NCI-H510A (cell line): Measurements from ENCODE around the gene MYOF.
"Not testable (repeated sequence)": the region's sequence is repeated elsewhere in the genome, so short reads cannot be mapped to it uniquely, and the experiment has no call there.

ENCODE experiments used
- DNase-seq: peaks from one replicate; lab custom pipeline; 2025; lab: John Stamatoyannopoulos, UW

The MYOF gene

DNA sequence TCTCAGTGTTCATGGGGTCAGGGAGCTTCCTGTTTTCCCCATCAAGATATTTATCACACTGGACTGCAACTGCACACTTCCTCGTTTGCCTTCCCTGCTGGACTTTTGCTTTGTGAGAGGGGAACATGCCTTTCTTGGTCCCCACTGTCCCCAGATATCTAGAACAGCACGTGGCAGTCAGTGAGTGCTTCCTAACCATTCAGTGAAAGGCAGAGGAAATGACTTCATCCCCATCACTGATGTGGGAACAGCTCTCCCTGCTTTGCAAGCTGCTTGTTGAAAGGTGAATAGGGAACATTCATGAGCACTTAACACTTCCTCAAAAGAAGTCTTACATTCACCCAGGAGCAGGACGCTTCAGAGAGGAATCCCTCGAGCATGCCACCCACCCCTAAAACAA, 135.4 kb downstream of the MYOF start:
- DNase-seq = no peak

DNA sequence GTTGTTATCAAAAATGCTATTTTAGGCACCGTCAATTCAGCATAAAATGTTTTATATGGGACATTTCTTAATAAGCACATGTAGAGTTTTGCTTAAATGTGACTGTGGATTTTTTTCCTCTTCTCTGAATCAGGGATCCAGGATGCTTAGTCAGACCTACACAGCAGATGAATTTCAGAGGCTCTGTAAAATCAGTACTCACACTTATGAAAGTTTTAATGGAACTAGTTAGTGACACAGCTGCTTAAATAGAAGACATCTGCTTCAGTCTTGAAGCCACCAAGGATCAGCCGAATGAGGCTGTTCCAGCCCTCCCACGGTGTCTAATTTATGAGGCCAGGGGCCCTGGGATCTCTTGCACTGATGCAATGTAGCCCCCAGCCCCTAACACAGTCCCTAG, 136.0 kb downstream of the MYOF start:
- no peak for DNase-seq

DNA sequence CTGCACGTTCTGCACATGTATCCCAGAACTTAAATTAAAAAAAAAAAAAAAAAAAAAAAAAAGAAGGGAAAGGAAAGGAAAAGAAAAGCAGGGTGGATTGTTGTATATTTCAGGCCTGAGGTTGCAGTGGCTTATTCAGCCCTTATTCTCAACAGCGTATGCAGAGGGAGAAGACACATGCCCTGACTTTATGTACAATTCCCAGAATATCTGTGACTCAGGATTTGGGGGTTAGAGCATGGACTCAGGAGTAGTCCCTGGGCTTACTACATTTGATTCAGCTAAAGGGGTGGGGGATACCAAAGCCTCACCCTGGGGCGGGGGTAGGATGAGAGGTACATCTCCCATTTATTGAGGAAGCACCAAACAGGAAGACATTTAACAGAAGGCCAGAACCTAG, 137.4 kb downstream of the MYOF start:
- no peak for DNase-seq

DNA sequence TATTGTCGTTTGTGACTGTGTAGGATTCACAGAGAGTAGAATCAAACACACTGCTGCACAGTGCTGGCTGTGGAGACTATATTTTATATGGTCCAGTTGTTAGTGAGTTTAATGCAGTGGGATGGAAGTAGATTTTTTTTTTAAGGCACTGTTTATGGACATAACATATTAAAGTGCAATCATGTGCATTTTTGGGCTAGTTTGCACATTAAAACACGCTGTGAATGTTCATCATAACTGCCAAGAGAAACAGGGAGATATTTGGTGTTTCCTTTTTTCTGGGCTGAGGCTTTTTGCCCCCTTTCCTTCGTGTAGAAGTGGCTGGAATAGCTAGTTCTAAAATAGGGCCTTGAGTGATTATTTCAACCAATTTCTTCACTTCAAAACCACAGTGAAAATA, 139.2 kb downstream of the MYOF start:
- DNase-seq = no peak

DNA sequence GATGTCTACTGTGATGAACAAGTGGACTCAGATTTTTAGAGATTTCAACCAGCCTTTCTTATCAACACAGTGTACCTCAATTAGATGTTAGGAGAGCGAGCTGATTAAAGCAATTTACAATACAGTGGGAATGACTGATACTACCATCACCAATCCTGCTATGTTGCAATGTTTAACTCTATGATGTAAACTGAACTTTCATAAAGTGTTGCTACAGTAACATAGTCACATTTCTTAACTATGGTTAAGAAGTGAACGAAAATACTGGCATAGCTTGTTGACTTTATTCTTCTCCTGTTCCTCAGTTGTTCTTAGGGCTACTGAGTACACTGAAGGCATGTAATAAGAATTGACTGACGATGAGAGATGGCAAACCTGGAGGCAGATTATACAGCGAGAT, 139.8 kb downstream of the MYOF start:
- DNase-seq = no peak

DNA sequence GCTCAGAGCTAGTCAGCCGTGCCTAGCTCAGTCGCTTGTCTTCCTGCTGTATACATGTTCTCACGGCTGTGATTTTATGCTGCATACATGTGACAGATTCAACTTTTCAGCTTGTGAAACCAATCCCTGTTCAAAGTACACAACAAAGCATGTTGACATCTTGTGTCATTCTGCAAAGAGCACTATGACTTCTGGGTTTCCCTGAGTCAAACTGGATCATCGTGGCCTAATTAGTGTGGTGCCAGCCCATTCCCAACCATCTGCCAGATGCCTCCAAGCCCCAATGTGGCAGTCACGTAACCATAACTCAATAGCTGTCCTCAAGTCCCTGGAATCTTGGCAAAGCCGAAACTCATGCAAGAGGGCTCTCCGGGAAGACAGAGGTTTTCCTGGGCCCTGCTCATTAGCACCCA, 144.8 kb downstream of the MYOF start:
- DNase-seq = no peak

DNA sequence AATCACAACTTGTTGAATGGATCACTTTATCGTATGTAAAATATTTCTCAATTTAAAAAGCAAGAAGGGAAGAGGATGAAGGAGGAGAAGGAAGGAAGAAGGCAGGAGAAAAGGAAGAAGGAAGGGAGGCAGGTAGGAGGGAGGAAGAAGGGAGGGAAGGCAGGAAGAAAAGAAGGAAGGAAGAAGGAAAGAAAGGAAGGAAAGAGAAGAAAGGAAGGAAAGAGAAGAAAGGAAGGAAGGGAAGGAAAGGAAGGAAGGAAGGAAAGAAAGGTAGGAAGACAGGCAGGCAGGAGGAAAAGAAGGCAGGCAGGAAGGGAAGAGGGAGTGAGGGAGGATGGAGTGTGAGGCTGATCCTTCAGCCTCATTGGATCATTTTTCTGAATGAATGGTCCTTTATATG, 145.5 kb downstream of the MYOF start:
- DNase-seq = no peak

DNA sequence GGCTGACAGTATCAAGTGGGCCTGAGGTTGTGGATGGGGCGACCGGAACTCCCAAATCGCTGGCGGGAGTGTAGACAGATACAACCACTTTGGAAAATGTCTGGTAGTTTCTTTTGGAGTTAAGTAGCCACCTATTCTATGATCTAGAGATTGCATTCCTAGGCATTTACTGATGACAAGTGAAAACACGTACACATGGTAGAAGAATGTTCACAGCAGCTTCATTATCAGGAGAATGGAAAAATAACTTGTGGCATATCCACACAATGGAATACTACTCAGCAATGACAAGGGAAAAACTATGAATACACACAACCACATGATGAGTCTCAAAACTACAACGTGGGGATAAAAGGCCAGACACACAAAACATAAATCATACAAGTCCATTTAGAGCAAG, 146.0 kb downstream of the MYOF start:
- no peak for DNase-seq

DNA sequence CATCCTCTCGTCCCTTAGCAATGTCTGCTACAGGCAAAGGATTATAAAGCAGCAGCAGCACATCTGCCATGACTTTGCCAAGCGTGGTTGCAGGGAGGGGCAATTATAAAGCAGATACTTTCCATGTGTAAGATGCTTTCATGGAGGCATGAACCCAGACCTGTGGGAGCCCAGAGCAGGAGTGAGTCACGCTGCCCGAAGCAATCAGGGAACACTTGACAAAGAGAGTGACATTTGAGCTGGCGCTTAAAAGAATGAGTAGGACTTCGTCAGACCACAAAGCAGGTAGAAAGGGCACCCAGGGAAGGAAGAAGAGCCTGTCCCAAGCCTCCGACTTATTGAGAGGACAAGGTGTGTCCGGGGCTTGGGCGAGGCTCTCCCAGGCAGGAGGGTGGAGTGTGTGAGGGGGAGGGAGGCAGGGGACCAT, 147.2 kb downstream of the MYOF start:
- peak; percentile 45 for DNase-seq

DNA sequence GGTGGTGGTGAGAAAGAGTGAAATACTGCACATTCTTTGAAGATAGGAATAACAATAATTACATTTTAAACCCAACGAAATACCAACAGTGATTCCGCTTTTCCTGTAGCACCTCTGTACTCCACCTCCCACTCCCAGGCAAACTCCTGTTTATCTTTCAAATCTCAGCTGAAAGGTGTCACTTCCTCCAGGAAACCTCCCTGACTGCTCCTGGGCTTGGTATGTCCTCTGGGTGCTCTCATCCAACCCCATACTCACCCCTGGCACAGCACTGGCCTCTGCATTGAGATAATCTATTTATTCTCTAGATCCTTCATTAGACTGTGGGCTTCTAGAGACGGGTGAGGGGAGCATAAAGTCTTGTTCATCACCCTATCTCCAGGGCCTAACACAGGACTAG, 148.0 kb downstream of the MYOF start:
- no peak for DNase-seq

DNA sequence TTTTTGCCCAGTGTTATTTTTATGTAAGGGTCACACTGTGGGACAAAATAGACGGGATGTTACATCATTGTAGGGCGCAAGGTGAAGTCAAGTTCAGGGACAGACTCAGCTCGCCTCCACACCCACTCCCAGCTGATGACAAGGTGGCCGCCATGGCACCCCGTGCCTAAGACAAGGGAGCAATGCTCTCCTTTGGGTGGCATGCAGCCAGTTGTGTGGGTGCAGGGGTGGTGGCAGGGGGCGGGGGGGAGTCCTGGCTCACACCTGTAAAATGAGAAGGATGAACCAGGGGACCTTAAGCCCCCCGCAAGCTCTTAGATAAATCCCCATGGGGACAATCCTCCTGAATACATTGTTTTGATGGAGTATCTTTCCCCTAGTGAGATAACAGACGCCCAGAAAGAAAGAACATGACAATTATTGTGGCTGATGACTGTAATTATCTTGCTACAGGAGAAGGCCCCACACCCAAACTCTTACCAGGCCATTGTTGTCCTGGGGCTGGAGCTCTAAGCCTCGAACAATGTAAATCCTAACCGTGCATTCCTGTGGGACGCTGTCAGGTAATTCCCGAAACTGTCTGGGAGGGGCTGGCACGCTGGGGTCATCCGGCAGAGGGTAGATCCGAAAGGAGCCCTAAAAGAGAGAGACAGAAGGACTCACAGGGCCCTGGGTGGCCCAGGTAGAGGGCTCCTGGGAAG, 148.7 kb downstream of the MYOF start:
- DNase-seq = no peak

DNA sequence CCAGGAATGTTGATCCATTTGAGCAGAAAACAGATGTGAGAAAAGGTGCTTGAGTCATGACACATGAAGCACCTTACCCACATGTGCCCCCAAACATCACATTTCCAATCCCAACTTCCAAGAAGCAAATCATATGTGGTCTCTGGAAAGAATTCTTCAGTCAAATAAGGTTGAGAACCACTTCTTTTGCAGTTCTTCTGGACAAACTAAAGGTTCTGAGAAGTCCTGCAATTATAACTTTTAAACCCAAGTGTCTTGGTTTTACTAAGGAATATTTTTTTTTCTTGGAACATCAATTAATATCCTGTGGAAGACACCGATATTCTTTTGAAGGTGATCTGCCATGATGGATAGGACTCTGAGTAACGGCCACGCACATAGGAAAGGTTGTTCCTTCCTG, 151.3 kb downstream of the MYOF start:
- DNase-seq = no peak

DNA sequence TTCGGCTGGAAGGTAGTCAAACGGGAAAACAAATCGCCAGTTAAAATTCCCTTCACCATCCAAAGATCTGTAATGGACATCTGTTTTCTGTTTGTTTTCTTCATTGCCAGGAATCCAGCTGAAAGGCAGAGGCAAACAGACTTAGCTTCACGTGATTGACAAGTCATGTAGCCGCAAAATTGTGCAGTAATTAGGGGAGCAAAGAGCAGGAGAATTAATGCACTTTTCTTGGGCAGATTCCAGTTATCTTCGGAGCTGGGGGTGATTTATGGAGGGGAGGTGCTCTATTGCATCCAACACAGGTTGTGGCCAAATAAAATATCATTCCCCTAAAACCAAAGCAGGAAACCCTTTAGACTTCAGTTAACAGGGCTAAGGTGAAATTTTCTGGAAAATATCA, 162.2 kb downstream of the MYOF start:
- no peak for DNase-seq

DNA sequence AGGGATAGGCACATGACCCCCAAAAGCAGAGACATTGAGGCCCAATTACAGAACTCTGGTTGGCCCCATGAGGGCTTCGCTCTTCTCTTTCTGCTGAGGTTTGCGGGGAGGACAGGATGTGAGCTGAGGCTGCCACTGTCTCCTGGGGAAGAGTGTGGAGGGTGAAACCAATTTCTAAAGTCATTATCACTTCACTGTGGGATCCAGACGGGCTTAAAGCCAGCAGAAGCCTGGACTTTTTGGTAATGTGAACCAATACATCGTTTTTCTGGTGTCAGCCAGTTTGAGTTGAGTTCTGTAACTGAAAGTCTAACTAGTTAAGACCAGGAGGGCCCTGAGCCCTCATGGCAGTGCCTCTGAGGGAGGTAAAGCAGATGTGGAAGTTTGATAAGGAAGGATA, 163.0 kb downstream of the MYOF start:
- no peak for DNase-seq

DNA sequence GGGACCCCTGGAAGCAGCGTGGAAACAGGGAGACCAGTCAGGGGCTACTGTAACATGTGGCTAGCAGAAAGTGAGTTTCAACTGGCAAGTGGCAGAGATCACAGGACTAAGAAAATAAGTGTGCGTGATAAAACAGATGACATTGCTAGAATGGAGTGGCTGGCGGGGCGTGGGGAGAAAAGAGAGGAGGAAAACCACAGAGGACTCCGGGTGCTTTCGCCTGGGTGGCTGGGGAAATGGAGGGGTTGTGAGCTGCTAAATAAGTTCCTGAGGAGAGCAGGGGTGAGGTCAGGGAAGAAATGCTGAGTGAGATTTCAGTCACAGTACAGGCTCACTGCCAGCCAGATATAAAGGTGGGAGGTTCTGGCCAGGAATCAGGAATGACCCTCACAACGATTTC, 166.9 kb downstream of the MYOF start:
- DNase-seq = no peak

DNA sequence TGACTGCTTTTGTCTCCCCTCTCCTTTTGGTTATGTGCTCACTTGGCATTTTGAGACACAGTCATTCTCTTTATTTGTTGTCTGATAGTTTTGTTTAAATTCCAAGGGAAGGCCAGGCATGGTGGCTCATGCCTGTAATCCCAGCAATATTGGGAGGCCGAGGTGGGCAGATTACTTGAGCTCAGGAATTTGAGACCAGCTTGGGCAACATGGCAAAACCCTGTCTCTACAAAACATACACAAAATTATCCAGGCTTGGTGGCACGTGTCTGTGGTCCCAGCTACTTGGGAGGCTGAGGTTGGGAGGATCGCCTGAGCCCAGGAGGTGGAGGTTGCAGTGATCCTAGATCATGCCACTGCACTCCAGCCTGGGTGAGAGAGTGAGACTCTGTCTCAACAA, 167.5 kb downstream of the MYOF start:
- DNase-seq = not testable (repeated sequence)

DNA sequence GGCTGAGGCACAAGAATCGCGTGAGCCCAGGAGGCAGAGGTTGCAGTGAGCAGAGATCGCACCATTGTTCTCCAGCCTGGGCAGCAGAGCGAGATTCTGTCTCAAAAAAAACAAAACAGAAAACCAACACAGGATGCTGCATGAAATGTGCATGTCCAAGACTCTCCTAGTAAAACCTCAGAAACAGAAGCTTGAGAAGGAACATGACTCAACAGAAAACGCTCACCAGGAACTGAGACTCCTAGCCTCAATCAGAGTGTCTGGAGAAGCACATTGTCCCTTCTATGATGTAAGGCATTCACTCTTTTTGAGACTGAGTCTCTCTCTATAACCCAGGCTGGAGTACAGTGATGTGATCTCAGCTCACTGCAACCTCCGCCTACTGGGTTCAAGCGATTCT, 168.3 kb downstream of the MYOF start:
- DNase-seq = no peak

DNA sequence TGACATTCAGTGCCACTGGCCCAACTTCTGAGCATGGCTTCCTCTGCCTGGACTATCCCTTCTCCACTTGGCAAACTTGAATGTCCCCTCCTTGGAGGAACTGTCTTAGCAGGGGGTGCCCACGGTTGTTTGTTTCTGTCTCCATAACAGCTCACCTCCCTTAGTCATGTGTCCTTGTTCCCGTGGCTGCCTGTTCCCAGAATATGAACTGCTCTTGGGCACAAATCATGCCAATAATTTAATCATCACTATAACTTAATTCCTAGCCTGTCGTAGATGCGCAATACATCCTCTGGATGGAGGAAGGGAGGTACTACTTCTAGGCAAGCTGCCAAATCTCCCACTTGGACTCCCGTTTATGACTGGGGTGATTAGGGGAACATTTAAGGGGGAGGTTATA, 173.1 kb downstream of the MYOF start:
- no peak for DNase-seq

DNA sequence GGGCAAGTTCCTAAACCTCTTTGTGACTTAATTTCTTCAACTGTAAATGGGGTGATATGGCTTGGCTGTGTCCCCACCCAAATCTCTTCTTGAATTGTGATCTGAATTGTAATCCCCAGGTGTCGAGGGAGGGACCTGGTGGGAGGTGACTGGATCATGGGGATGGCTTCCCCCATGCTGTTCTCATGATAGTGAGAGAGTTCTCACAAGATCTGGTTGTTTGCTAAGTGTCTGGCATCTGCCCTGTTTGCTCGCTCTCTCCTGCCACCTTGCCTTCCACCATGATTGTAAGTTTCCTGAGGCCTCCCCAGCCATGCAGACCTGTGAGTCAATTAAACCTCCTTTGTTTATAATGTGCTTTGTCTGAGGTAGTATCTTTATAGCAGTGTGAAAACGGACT, 177.0 kb downstream of the MYOF start:
- DNase-seq = no peak

DNA sequence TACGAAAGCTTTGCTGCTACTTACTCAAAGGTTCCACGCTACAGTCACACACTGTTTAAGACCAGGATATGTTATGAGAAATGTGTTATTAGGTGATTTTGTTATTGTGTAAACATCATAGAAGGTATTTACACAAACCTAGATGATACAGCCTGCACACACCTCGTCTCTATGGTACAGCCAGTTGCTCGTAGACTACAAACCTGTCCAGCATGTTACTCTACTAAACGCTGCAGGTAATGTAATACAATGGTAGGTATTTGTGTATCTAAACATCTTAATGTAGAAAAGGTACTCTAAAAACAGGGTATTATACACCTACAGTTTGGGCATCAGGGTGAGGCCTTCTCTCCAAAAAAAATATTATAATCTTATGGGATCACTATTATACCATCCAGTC, 181.2 kb downstream of the MYOF start:
- no peak for DNase-seq

DNA sequence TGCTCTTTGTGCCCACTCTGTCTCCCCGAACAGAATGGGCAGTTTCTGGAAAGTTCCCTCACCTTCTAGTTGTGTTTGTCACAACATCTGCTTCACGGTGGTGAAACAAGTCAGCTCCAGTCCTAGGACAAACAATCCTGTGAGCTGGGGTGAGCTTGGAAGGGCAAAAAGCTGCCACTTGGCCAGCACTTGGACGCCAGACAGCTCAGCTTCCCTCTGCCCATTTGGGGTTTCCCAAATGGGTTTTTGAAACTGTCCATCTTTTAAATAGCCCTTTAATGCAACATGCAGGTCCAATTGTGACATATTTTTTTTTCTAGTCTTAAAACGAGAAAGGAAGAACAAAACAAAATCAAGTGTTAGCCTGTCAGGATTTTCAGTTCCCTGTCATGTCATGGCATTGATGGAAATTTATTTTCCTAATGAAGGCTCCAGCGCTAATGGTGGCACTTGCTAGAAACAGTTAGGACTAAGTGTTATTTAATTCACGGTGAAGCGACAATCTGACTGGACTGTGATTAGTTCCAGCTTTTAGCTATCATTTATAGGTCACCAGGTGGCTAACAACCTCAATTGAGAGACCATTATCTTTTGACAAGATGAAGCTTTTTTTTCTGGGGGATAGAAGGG, 181.7 kb downstream of the MYOF start:
- no peak for DNase-seq

DNA sequence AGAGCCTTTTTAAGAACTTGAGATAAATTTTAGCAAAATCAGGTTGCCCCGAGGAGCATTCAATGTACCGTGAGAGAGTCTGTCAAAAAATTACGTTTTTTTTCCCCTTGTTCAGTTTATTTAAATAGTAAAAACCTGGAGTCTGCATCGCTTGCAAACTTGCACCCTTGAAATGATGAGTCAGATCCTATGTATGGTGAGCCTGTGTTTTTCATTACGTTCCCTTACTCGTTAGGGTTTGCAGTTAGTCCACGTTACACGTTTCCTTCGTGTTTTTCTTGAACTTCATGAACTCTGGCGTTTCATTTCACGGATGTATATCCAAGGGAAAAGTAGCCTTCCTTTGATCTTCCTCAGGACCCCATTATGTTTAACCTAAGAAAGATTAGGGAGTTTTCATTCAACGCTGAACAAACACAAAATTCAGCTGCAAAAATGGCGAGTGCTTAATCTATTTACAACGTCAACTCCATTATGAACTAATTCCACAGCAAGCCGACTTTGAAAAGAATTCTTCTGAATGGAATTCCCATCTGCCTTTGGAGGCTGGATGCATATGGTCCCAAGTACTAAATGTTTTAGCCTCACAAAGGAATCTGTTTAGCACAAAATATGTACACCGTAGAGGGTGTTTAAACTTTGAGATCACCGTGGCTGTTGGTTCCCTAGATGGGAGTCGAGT, 182.4 kb downstream of the MYOF start:
- DNase-seq = no peak

DNA sequence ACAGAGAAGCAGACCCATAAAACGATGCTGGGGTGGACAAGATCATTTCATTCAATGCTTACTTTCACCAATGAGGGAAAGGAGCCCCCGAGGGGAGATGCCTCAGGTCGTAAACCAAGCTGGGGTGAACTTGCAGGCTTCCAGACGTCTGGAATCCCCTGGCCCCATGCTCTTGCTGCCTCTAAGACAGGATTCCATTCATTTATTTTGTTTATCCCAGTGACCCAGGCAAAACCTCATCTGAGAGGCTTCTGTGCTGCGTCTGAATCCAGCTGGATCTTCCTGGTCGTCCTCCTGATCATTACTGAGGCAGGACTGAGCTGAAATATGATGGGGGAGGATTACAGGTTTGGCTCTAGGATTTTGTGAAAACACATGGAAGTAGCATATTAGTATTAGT, 182.9 kb downstream of the MYOF start:
- DNase-seq = no peak

DNA sequence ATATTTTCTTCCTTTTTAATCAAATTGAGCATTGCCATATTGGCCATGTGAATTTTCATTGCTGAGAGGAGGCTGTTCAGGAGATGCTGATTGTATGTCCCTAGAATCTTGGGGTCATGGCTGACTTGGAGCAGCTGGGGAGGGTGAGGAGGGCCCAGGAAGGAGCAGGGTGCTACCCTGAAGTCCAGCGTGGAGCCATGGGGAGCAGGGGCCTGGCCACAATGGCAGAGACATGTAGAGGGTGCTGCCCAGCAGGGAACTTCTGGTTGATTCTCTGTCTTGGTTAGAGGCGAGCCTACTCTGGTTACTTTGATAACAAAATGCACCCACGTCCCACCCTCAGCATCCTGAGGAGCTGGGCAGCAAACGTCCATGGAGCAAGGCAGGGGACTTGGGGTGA, 186.0 kb downstream of the MYOF start:
- no peak for DNase-seq
